Activated CD8-positive, alpha-beta T cell treated with anti-CD3 and anti-CD28 coated beads for 36 hours (primary cell): ENCODE results near the gene ORAI2. TPM values are rescaled to one million over a fixed set of nuclear protein-coding genes. Genes with fewer than 3 reads are reported as not detected.

Source experiments
- ATAC-seq: fragments of 200-7000 bp; cut with Tn5 transposase; one replicate; pipeline ENCODE4 v1.10.0; 2021; ENCODE audit warnings: mild to moderate bottlenecking, moderate library complexity
- CTCF ChIA-PET: fragments of 350-600 bp; sonication (Branson Sonifier 250); formaldehyde crosslinking; loops from one replicate; lab custom pipeline; 2021; ENCODE audit warnings: antibody characterized with exemption; lab: Charles Lee
- POLR2A ChIA-PET: fragments of 350-600 bp; sonication (Branson Sonifier 250); formaldehyde crosslinking; loops from one replicate; lab custom pipeline; 2021; ENCODE audit warnings: antibody characterized with exemption; lab: Charles Lee
- DNase-seq: peaks from one replicate; pipeline ENCODE4 v3.0.0-alpha.2; 2020
- H3K27ac Mint-ChIP-seq: one replicate; pipeline ENCODE4 v1.8.0; 2021; ENCODE audit warnings: mild to moderate bottlenecking, mixed read lengths
- H3K27me3 Mint-ChIP-seq: one replicate; pipeline ENCODE4 v1.8.0; 2021; ENCODE audit warnings: mixed read lengths
- H3K36me3 Mint-ChIP-seq: one replicate; pipeline ENCODE4 v1.8.0; 2021; ENCODE audit warnings: low read depth, mixed read lengths
- H3K4me1 Mint-ChIP-seq: one replicate; pipeline ENCODE4 v1.8.0; 2021; ENCODE audit warnings: low read depth, mixed read lengths
- H3K4me3 Mint-ChIP-seq: one replicate; pipeline ENCODE4 v1.8.0; 2021; ENCODE audit warnings: mild to moderate bottlenecking, moderate library complexity, mixed read lengths
- H3K9me3 Mint-ChIP-seq: one replicate; pipeline ENCODE4 v1.8.0; 2021; ENCODE audit warnings: mixed read lengths
- intact Hi-C: fragments of 100-400 bp; cut with micrococcal nuclease; formaldehyde crosslinking; loops from one replicate; pipeline ENCODE4 v1.10.0; 2022
- total RNA-seq, 2 experiments: library from RNA; stranded (reverse); gene quantifications; one replicate each; pipeline ENCODE4 v1.2.3, GENCODE V29; 2021
- TF ChIP-seq, protein P1 (sequence below): fragments of 200-600 bp; IDR thresholded peaks from one replicate; pipeline ENCODE4 v1.8.0; 2022; ENCODE audit warnings: antibody characterized with exemption, mild to moderate bottlenecking

ORAI2 gene
- total RNA-seq, 2 experiments from 2014 or later = 29.4 to 35.8 TPM

DNA sequence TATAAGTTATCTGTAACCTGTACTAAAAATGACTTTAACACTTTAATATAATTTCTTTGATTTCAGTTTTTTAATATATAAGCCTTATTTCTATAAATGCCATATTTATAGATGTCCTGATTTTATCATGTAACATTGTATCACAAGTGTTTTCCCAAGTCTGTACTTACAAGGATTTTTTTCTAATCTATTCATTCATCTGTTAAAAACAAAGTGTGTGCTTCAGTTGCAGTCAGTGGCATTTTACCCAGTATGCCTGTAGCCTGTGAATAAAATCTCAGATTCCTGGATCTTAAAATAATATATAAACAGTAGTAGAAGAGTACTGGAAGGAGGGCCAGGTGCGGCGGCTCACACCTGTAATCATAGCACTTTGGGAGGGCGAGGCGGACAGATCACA is 19.8 kb upstream of the ORAI2 start:
- Mint-ChIP-seq H3K36me3 (peaks cover 65% of the 10 kb centered on the region), H3K27ac (peak overlapping the region; percentile 67), H3K4me1 (peaks cover 32% of the 10 kb centered on the region), H3K4me3 (no peak overlapping the region), H3K9me3 (peaks cover 2% of the 10 kb centered on the region), H3K27me3 (no peaks in the 10 kb centered on the region)
- TF ChIP-seq, protein P1, sequence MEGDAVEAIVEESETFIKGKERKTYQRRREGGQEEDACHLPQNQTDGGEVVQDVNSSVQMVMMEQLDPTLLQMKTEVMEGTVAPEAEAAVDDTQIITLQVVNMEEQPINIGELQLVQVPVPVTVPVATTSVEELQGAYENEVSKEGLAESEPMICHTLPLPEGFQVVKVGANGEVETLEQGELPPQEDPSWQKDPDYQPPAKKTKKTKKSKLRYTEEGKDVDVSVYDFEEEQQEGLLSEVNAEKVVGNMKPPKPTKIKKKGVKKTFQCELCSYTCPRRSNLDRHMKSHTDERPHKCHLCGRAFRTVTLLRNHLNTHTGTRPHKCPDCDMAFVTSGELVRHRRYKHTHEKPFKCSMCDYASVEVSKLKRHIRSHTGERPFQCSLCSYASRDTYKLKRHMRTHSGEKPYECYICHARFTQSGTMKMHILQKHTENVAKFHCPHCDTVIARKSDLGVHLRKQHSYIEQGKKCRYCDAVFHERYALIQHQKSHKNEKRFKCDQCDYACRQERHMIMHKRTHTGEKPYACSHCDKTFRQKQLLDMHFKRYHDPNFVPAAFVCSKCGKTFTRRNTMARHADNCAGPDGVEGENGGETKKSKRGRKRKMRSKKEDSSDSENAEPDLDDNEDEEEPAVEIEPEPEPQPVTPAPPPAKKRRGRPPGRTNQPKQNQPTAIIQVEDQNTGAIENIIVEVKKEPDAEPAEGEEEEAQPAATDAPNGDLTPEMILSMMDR = no peak
- ATAC-seq (no peak), DNase-seq (no peak)
- ChIA-PET POLR2A (interaction anchor here (1.1 to 13.4 kb wide), 4 partner anchors 9 to 43 kb away, joined by 3 to 147 read pairs (median 6); partner anchors contain the start of genes ORAI2 and PRKRIP1), CTCF (interaction anchor here (0.8 to 5.5 kb wide), 4 partner anchors 10 to 39 kb away, joined by 3 to 38 read pairs (median 10); partner anchors contain the start of gene ORAI2)
- intact Hi-C loops = loop anchor here (5.0 kb wide), 1 partner anchor 49 kb away; the partner anchor contains the start of genes ALKBH4 and LRWD1

GRCh38 chr7:102415685-102416225 is 17.6 kb upstream of the ORAI2 start:
- intact Hi-C loops = no loop called here
- no peaks in the 10 kb centered on the region for H3K27me3 Mint-ChIP-seq
- ChIA-PET CTCF (interaction anchor here (0.9 to 4.0 kb wide), 6 partner anchors 11 to 50 kb away, joined by 3 to 18 read pairs (median 4); no protein-coding TSS in a partner anchor), POLR2A (interaction anchor here (0.9 to 13.4 kb wide), 6 partner anchors 13 to 734 kb away, joined by 3 to 147 read pairs (median 4); partner anchors contain the start of genes ALKBH4, LRWD1 and ORAI2)
- peaks cover 57% of the 10 kb centered on the region for H3K36me3 Mint-ChIP-seq
- H3K4me3 Mint-ChIP-seq = peak overlapping the region; percentile 52
- H3K4me1 Mint-ChIP-seq = peaks cover 48% of the 10 kb centered on the region
- H3K27ac Mint-ChIP-seq = peak overlapping the region; percentile 96
- TF ChIP-seq, protein P1 = no peak
- ATAC-seq (peak; percentile 81), DNase-seq (peak; percentile 88)
- H3K9me3 Mint-ChIP-seq = no peaks in the 10 kb centered on the region

- Mint-ChIP-seq H3K36me3 (peaks cover 57% of the 10 kb centered on the region), H3K4me3 (peak overlapping the region; percentile 52), H3K27ac (peak overlapping the region; percentile 96), H3K9me3 (no peaks in the 10 kb centered on the region), H3K4me1 (peaks cover 51% of the 10 kb centered on the region), H3K27me3 (no peaks in the 10 kb centered on the region)
- POLR2A ChIA-PET = interaction anchor here (1.5 to 13.4 kb wide), 4 partner anchors 13 to 48 kb away, joined by 3 to 147 read pairs (median 6); partner anchors contain the start of genes ALKBH4, LRWD1 and ORAI2
- CTCF ChIA-PET = interaction anchor here (1.2 to 4.0 kb wide), 4 partner anchors 11 to 32 kb away, joined by 3 to 18 read pairs (median 8); no protein-coding TSS in a partner anchor
- TF ChIP-seq, protein P1 = no peak
- intact Hi-C loops = no loop called here
- ATAC-seq = no peak
- DNase-seq = no peak
Measured at GRCh38 chr7:102416406-102416805, 17.0 kb upstream of the ORAI2 start.

- intact Hi-C loops = no loop called here
- no peak overlapping the region for H3K4me3 Mint-ChIP-seq
- TF ChIP-seq, protein P1 = no peak
- H3K27me3 Mint-ChIP-seq = no peaks in the 10 kb centered on the region
- peak overlapping the region; percentile 96 for H3K27ac Mint-ChIP-seq
- peaks cover 55% of the 10 kb centered on the region for H3K4me1 Mint-ChIP-seq
- no peaks in the 10 kb centered on the region for H3K9me3 Mint-ChIP-seq
- H3K36me3 Mint-ChIP-seq = peaks cover 50% of the 10 kb centered on the region
- peak; percentile 50 for DNase-seq
- ChIA-PET CTCF (interaction anchor here (2.7 to 4.0 kb wide), 2 partner anchors 10 to 12 kb away, joined by 14 to 18 read pairs; no protein-coding TSS in a partner anchor), POLR2A (interaction anchor here (1.7 to 13.4 kb wide), 2 partner anchors 12 to 19 kb away, joined by 3 to 147 read pairs; partner anchors contain the start of gene ORAI2)
- ATAC-seq = peak; percentile 41
Measured at GRCh38 chr7:102417105-102417504, 16.3 kb upstream of the ORAI2 start.

- ChIA-PET CTCF (interaction anchor here (0.7 to 4.0 kb wide), 3 partner anchors 8 to 46 kb away, joined by 3 to 18 read pairs (median 4); partner anchors contain the start of gene ALKBH4), POLR2A (interaction anchor here (13.4 kb wide), 1 partner anchor 10 kb away, joined by 147 read pairs; the partner anchor contains the start of gene ORAI2)
- H3K4me1 Mint-ChIP-seq = peaks cover 58% of the 10 kb centered on the region
Measured at GRCh38 chr7:102418592-102418991, 14.8 kb upstream of the ORAI2 start.

More at GRCh38 chr7:102418592-102418991, 14.8 kb upstream of the ORAI2 start:
- ATAC-seq = no peak
- TF ChIP-seq, protein P1 = no peak
- Mint-ChIP-seq H3K4me3 (no peak overlapping the region), H3K27me3 (no peaks in the 10 kb centered on the region), H3K36me3 (peaks cover 50% of the 10 kb centered on the region), H3K27ac (peak overlapping the region; percentile 65), H3K9me3 (no peaks in the 10 kb centered on the region)
- intact Hi-C loops = no loop called here
- DNase-seq = no peak
